Activated CD4-positive, alpha-beta T cell treated with anti-CD3 and anti-CD28 coated beads, Interleukin-2, amount 50 U/mL, for 24 hours (primary cell): Measurements from ENCODE around the gene C12orf43.

Experiments
- DNase-seq, 2 donors: peaks; one replicate each; pipeline ENCODE4 v3.0.0-alpha.2; 2020; ENCODE audit warnings: low read depth in 1 of 2, low spot score in 1 of 2

The C12orf43 gene

GRCh38 chr12:120979220-120979861 lies 36.9 kb downstream of the C12orf43 start:
- DNase-seq, result no peak

DNA sequence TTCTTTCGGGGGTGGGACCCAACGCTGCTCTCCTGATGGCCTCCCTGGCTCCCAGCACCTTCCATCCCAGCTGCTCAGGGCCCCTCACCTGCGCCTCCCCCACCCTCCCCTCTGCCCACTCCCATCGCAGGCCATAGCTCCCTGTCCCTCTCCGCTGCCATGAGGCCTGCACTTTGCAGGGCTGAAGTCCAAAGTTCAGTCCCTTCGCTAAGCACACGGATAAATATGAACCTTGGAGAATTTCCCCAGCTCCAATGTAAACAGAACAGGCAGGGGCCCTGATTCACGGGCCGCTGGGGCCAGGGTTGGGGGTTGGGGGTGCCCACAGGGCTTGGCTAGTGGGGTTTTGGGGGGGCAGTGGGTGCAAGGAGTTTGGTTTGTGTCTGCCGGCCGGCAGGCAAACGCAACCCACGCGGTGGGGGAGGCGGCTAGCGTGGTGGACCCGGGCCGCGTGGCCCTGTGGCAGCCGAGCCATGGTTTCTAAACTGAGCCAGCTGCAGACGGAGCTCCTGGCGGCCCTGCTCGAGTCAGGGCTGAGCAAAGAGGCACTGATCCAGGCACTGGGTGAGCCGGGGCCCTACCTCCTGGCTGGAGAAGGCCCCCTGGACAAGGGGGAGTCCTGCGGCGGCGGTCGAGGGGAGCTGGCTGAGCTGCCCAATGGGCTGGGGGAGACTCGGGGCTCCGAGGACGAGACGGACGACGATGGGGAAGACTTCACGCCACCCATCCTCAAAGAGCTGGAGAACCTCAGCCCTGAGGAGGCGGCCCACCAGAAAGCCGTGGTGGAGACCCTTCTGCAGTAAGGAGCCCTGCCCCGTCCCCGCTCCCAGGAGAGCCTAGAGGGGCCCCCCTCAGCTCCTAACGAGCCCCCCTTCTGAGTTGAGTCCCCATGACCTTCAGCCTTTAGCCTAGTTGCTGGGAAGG lies 37.7 kb downstream of the C12orf43 start, which contains the start of gene HNF1A:
HNF1A (plus strand) TSS at position 248 of the 924 bp plus-strand sequence; CDS start at position 474, 226 bp downstream.
- DNase-seq, result no peak

GRCh38 chr12:120977531-120978295 lies 38.6 kb downstream of the C12orf43 start:
- no peak for DNase-seq

DNA sequence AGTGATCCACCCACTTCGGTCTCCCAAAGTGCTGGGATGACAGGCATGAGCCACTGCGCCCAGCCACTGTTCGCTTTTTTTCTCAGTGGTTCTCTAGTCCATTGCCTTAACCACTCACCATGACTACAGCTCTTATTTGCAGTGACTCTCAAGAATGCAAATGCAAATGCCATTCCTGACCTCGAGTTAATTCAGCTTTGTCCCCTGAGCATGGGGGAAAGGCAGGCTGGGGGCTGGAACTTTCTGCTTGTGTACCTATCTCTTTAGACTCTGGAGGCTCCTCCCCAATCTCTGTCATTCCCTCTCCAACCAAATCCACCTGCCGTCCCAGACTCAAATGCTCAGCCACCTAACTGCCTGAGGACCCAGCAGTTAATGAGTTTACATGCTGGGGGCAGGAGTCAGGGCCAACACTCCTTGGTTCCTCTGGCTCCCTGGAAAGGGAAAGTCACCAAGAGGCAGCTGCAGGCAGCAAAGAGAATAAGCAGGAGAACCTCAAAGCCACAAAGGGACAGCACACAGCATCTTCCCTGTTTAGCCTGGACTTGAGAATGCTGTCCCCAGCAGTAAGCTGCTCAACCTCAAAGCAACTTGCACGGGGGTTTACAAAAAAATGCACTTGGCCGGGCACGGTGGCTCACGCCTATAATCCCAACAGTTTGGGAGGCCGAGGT lies 43.3 kb downstream of the C12orf43 start:
- DNase-seq, result no peak

- peak in 1 of 2 donors; percentile 27 for DNase-seq
These were observed 44.7 kb downstream of the C12orf43 start for GRCh38 chr12:120971299-120972180.

- no peak for DNase-seq
These were observed 46.0 kb downstream of the C12orf43 start for GRCh38 chr12:120970310-120970709.

- no peak for DNase-seq
These were observed 50.7 kb downstream of the C12orf43 start for GRCh38 chr12:120965534-120966091.

- no peak for DNase-seq
These were observed 52.0 kb downstream of the C12orf43 start for GRCh38 chr12:120964298-120964697.

DNA sequence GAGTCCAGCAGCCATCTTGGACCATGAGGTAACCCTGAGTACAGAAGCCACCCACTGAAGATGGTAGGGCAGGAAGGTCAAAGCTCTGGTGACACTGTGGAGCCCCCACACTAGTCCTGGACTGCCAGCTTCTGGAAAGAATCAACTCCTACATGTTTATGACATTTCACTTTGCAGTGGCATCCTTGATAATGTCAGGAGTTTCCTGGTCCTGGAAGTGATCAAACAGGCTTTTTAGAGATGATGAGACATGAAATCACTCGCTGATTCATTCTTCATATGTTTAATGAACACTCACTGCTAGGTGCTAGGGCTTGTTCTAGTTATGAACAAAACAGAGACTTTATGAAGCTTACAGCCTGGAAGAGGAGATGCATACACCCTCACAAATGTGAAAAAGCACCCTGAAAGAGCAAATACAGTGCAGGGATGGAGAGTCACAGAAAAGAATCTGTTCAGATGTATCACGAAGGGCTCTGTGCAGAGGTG lies 53.7 kb downstream of the C12orf43 start:
- no peak for DNase-seq

DNA sequence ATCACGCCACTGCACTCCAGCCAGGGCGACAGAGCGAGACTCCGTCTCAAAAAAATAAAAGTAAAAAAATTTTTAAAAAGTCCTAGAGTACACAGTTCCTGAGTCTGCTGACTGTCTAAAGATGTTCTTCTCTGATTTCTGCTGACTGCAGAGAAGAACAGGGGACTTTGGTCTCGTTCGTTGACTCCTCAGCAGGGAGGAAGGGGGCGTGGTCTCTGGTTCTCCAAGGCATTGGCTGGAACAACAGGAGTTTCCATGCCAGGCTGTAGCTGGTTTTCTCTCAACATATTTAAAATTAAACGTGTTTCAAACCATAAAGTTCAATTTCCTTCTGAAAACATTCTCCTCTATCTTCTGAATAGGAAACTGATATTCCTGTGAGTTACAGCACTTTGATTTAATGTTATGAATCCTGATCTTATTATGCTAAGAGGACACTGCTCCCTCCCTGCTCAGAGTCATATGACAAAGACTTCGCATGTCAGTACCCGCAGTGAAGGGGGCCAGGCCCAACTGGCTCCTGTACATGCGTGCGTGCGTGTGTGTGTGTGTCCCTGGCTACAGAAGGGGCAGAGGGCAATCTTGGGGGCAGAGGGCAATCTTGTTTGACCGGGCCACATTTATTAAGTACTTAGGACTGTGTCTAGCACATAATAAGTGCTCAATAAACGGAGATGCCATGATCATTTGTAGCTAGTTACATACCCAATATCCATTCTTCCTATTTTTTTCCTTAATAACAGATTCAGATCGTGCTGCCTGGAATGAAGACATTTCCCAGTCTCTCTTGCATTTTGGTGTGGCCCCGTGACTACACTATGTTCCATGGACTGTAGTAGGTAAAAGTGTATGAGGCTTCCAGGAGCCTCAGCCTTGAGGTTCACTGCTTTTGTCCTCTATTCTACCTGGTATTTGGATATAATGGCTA lies 54.4 kb downstream of the C12orf43 start:
- no peak for DNase-seq

DNA sequence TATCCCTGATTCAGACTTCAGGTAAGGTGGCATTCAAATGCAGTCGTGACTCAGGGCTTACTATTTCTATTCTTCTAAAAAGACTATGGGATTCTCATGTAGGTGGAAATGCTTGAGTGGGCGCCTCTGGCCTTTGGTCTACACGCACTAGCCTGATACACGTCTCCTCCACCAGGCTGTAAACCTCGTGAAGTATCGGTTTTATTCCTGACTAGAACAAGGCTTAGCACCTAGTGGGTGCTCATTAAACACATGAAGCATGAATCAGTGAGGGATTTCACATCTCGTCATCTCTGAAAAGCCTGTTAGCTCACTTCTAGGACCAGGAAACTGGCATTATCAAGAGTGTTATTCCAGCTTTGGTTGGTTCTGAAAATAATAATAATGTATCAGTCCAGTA lies 55.6 kb downstream of the C12orf43 start:
- DNase-seq, result no peak

GRCh38 chr12:120959111-120959878 lies 57.0 kb downstream of the C12orf43 start:
- DNase-seq, result no peak

DNA sequence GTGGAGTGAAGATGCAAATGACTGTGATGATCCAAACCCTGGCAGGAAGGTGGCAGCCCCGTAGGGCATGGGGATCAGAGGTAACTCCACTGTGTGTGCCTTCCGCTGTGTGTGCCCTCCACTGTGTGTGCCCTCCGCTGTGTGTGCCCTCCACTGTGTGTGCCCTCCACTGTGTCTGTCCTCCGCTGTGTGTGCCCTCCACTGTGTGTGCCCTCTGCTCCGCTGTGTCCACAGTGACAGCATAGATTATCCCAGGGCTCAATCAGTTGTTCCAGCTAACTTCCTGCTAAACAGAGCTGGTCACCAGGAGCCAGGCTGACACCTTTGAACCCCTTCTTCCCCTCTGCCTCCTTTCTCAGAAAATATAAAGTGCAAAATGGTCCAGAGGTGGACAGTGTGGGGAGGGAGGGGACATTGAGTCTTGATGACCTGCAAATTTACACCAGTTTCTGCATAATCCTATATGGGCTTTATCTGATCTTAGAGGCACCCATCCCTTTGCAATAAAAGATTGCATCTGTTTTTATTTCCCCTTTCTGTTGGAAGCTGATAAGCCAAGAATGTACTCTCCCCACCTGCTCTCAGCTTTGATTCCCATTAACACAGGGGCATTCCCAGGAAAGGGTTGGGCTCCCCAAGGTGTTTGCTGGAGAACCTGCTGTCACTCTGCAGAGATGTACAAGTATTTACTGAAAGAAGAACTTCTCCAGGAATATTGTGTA lies 59.5 kb downstream of the C12orf43 start:
- no peak for DNase-seq

DNA sequence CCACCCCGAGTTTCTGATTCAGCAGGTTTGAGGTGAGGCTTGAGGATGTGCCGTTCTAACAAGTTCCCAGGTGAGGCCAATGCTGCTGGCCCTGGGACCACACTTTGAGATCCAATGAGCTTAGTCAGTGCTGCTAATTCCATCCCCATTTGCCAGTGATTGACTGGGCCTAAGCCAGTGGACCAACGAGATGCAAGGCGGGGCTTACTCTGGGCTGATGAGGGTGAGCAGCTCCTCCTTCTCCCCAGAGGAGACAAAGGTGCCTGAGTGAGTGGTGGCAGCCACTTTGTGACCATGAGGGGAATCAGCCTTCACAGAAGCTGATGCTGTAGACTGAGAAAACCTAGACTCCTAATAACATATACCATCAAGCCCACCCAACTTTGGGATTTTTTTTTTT lies 61.1 kb downstream of the C12orf43 start:
- DNase-seq, result no peak

GRCh38 chr12:120950807-120951206 lies 65.5 kb downstream of the C12orf43 start:
- DNase-seq, result no peak
